Muscle of back (tissue), 11 donors: Measurements from ENCODE around the gene MYO5B. TPM values are rescaled to one million over a fixed set of nuclear protein-coding genes. Genes with fewer than 3 reads are reported as not detected.

Source experiments
- DNase-seq, 3 donors: peaks; one replicate each; pipeline versions ENCODE4 v3.0.0 to v3.0.0-alpha.2; 2013
- polyA plus RNA-seq, 10 donors: library from polyadenylated mRNA; unstranded; fragments of 120-200 nt; gene quantifications; one replicate each; pipeline ENCODE4 v1.2.1, GENCODE V29; 2013; ENCODE audit not compliant: insufficient read length in 10 of 10

The MYO5B gene
- polyA plus RNA-seq, 10 donors: 1.1 to 4.1 (median 1.7) TPM

GRCh38 chr18:50189160-50189559 is 5.8 kb downstream of the MYO5B start:
- DNase-seq: no peak

GRCh38 chr18:50188652-50189051 is 6.3 kb downstream of the MYO5B start:
- DNase-seq: no peak

- no peak for DNase-seq
Observed at GRCh38 chr18:50187659-50188058, 7.3 kb downstream of the MYO5B start.

DNA sequence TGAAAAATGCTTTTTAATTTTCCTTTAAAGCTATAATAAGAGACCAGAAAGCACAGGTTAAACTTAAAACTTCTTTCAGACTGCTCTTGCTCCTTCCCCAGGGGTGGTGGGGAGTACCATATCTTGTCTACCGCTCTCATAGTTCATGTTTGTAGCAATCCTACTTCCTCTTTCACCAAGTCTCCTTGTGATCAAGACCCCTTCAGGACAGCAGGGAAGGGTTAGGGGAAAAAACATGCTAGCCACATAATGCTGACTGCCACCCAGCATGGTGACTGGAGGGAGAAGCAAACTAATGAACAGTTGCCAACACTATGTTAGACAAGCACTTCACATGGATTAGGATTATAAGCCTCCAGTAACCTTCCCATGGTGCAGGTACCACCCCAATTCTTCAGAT is 8.6 kb downstream of the MYO5B start:
- no peak for DNase-seq

DNA sequence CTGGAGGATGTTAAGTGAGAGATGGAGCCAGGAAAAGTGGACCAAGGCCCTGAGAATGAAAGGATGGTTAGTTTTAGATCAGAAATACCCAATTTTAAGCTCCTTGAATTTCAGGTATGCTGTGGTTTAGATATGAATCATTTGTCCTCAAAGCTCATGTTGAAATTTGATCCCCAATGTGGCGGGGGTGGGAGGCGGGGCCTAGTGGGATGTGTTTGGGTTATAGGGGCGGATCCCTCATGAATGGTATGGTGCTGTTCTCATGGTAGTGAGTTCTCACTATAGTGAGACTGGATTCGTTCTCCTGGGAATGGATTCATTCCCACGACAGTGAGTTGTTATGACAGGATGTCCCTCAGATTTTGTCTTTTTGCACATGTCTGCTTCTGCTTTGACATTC is 11.4 kb downstream of the MYO5B start:
- DNase-seq: no peak

- DNase-seq: no peak
Observed at GRCh38 chr18:50182511-50182910, 12.4 kb downstream of the MYO5B start.

- DNase-seq: no peak
Observed at GRCh38 chr18:50181590-50181989, 13.4 kb downstream of the MYO5B start.

DNA sequence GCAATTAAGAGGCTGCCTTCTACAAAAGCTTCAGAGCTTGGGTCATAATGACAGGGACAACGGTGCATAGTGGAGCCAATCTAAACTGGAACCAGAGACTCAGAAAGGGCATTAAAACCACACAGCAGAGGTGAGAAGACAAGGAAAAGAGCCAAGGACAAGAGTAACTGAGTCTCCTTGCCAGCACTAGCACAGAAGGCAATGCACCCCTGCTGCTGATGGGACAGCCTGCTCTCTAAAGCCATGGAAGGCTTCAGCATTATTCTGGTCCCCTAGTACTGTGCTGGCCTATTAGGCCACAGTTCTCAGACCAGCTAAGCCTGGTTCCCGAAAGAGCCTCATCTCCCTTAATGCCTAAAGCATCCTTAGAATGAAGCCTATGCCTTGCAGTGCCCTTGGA is 15.5 kb downstream of the MYO5B start:
- no peak for DNase-seq

- no peak for DNase-seq
Observed at GRCh38 chr18:50177294-50177992, 17.5 kb downstream of the MYO5B start.

DNA sequence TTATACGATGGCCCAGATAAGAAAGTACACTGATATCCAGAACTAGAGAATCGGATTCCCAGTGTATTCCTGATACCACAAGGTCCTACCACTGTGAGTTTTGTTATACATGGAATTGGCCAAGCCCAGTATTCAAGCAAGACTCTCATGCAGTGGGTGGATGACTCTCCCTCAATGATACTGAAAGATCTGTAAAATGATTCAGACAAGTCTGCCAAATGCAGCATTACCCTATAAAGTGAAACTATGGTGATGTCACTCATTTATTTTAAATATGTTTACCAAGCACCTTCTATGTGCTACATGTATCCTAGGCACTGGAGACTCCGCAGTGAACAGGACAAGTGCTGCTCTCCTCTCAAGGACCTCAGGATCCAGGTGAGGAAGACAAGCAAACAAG is 22.6 kb downstream of the MYO5B start:
- no peak for DNase-seq

- DNase-seq: no peak
Observed at GRCh38 chr18:50171406-50171805, 23.5 kb downstream of the MYO5B start.

GRCh38 chr18:50170004-50170403 is 24.9 kb downstream of the MYO5B start:
- DNase-seq: no peak

- no peak for DNase-seq
Observed at GRCh38 chr18:50169149-50169548, 25.8 kb downstream of the MYO5B start.

- DNase-seq: no peak
Observed at GRCh38 chr18:50167966-50168365, 27.0 kb downstream of the MYO5B start.

DNA sequence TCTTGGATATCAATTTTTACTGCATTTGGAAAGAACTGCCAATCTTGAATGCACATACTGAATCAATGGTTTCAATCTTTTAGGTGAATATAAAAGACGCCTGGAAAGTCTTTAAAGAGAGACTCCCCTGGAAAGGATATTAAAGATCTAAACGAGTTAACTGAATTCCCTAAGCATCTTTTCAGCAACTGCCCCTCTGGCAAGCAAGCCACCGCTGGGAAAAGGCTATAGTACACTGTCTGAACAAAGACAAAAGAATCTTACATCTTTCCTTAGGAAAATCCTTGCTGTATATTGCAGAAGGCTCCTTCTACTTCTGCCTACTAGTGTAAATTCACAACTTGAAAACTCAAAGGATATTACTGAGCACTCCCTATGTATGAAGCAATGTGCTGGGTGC is 28.0 kb downstream of the MYO5B start:
- DNase-seq: no peak

GRCh38 chr18:50163505-50163904 is 31.4 kb downstream of the MYO5B start:
- DNase-seq: no peak

- DNase-seq: no peak
Observed at GRCh38 chr18:50162486-50163304, 32.3 kb downstream of the MYO5B start.

GRCh38 chr18:50161597-50162205 is 33.2 kb downstream of the MYO5B start:
- DNase-seq: peak in 1 of 3 donors; percentile 10

DNA sequence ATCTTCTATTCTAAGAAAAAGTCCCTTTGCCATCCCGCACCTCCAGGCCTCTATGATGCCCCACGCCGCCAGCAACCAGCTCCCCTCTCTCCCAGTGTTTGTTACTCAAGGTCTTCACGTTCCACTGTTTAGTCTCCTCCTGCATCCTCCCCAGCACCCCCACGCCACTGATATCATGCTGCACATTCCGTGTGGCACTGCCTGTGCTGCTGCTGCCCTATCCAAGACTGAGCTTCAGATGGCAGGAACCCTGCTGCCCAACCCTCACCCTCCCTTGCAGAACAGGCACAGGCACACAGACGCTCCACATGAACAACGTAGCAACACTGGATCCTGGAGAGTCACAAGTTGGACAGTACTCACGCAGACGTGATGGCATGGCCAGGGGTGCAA is 35.3 kb downstream of the MYO5B start:
- no peak for DNase-seq

GRCh38 chr18:50158866-50159653 is 35.9 kb downstream of the MYO5B start:
- no peak for DNase-seq

- DNase-seq: no peak
Observed at GRCh38 chr18:50155406-50155805, 39.5 kb downstream of the MYO5B start.

DNA sequence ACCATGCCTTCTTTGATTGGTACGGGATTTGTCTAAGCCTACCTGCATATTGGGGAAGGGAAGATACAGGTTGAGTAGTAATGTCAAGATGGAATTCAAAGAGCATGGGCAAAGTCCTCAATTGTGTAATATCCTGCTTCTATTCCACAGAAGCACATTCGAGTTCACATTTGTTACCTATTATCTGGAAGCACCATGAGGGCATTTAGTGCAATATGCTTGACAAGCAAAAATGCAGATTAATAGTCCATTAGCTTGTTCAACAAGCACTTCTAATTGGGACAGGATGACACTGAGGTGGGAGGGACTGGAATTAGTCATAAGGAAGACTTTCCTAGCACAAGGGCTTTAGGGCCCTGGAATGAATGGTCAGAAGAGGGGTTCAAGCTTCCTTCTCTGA is 40.5 kb downstream of the MYO5B start:
- no peak for DNase-seq
